GM18505 (cell line): ENCODE results near the gene NOS3.

Experiments used
- ATAC-seq: cut with Tn5 transposase; IDR thresholded peaks from one replicate; pipeline ENCODE4 v1.9.1; 2021; ENCODE audit not compliant: unreplicated experiment
- POLR2A ChIP-seq: IDR thresholded peaks from 4 replicates; pipeline ENCODE4 v1.6.1; 2011; ENCODE audit warnings: borderline replicate concordance; ENCODE audit not compliant: insufficient read depth, insufficient read length; ENCODE audit errors: extremely low read depth

The NOS3 gene

GRCh38 chr7:150999001-150999400 lies 8.2 kb downstream of the NOS3 start:
- ATAC-seq = no peak

GRCh38 chr7:150999497-151000230 lies 8.8 kb downstream of the NOS3 start:
- no peak for TF ChIP-seq POLR2A
- ATAC-seq = no peak

More at GRCh38 chr7:150999001-150999400, 8.2 kb downstream of the NOS3 start:
- TF ChIP-seq POLR2A = no peak

- no peak for TF ChIP-seq POLR2A
- no peak for ATAC-seq
Measured at GRCh38 chr7:151000897-151001495, 10.2 kb downstream of the NOS3 start.

GRCh38 chr7:151001546-151001945 lies 10.7 kb downstream of the NOS3 start:
- ATAC-seq = no peak
- no peak for TF ChIP-seq POLR2A

- TF ChIP-seq POLR2A = no peak
- no peak for ATAC-seq
Measured at GRCh38 chr7:151003572-151003971, 12.8 kb downstream of the NOS3 start.

GRCh38 chr7:151005566-151005965 lies 14.7 kb downstream of the NOS3 start:
- no peak for TF ChIP-seq POLR2A
- ATAC-seq = no peak

- no peak for TF ChIP-seq POLR2A
- no peak for ATAC-seq
Measured at GRCh38 chr7:151006590-151007300, 15.9 kb downstream of the NOS3 start.

GRCh38 chr7:151007469-151007898 lies 16.7 kb downstream of the NOS3 start:
- TF ChIP-seq POLR2A = no peak
- ATAC-seq = no peak

GRCh38 chr7:151008143-151008510 lies 17.3 kb downstream of the NOS3 start:
- ATAC-seq = no peak
- no peak for TF ChIP-seq POLR2A

GRCh38 chr7:151008511-151009323 lies 17.9 kb downstream of the NOS3 start:
- no peak for TF ChIP-seq POLR2A
- peak; percentile 78 for ATAC-seq

GRCh38 chr7:151009327-151010036 lies 18.7 kb downstream of the NOS3 start:
- no peak for TF ChIP-seq POLR2A
- no peak for ATAC-seq

GRCh38 chr7:151010037-151010306 lies 19.2 kb downstream of the NOS3 start:
- no peak for ATAC-seq
- no peak for TF ChIP-seq POLR2A
